Measurements from ENCODE around the gene SLC7A6.
"Not testable (repeated sequence)": the region's sequence is repeated elsewhere in the genome, so short reads cannot be mapped to it uniquely, and the experiment has no call there.

The SLC7A6 gene

GRCh38 chr16:68281368-68282063 lies 17.2 kb downstream of the SLC7A6 start:
- no peak for DNase-seq (ENCODE audit: low read depth in 2 of 2, low spot score in 1 of 2)

- DNase-seq (ENCODE audit: low read depth in 2 of 2, low spot score in 1 of 2): no peak
Measured at GRCh38 chr16:68282064-68282452, 17.7 kb downstream of the SLC7A6 start.

- DNase-seq (ENCODE audit: low read depth in 2 of 2, low spot score in 1 of 2): no peak
Measured at GRCh38 chr16:68283346-68283745, 19.0 kb downstream of the SLC7A6 start.

GRCh38 chr16:68283801-68284598 lies 19.7 kb downstream of the SLC7A6 start:
- no peak for DNase-seq (ENCODE audit: low read depth in 2 of 2, low spot score in 1 of 2)

- no peak for DNase-seq (ENCODE audit: low read depth in 2 of 2, low spot score in 1 of 2)
Measured at GRCh38 chr16:68284847-68285246, 20.5 kb downstream of the SLC7A6 start.

DNA sequence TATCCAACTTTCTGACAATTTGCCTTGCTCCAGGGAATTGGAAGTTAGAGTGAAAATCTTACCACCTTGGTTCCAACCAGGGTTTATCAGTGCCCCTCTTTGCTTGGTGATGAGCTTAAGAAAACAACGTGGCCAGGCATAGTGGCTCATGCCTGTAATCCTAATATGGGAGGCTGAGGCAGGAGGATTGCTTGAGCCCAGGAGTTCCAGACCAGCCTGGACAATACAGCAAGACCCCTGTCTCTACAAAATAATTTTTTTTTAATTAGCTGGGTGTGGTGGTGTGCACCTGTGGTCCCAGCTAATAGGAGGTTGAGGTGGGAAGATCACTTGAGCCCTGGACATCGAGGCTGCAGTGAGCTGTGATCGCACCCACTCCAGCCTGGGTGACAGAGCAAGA lies 21.4 kb downstream of the SLC7A6 start:
- DNase-seq (ENCODE audit: low read depth in 2 of 2, low spot score in 1 of 2): no peak

DNA sequence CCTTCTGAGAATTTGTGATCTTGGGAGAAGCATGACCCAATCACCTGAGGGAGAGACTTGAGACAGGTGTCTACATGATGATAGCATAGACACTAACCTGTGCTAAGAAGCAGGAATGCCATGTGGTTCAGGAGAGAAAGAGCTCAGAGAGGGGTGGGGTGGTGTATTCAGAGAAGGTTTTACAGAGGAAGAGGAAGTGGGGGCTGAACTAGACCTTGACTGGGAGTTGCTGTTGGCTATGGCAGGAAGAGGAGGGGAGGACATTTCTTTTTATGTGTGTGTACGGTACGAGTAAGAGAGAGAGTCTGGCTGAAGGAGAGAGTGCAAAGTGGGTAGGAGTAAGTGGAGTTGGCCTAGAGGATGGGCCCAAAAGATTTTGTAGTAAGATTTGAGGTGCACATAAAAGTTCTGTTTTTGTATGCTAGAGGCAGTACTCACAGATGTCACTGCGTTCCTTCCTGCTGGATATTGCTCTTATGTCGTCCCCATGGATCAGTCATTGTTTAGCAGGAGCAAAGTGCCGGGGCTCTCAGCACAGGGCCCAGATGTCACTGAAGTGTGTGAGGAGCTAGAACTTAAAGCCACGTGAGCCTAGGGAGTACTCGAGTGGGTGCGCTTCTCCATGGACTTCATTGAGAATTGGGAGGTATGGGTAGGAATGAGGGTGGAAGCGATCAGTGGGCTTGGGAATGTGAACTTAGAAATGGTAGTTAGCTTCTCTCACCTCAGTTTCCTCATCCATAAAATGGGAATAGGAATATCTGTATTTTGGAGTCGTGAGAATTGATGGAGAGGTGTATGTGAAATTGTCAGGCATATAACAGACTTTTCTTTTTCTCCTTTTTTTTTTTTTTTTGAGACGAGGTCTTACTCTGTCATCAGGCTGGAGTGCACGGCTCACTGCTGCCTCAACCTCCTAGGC lies 22.1 kb downstream of the SLC7A6 start:
- DNase-seq (ENCODE audit: low read depth in 2 of 2, low spot score in 1 of 2): no peak

DNA sequence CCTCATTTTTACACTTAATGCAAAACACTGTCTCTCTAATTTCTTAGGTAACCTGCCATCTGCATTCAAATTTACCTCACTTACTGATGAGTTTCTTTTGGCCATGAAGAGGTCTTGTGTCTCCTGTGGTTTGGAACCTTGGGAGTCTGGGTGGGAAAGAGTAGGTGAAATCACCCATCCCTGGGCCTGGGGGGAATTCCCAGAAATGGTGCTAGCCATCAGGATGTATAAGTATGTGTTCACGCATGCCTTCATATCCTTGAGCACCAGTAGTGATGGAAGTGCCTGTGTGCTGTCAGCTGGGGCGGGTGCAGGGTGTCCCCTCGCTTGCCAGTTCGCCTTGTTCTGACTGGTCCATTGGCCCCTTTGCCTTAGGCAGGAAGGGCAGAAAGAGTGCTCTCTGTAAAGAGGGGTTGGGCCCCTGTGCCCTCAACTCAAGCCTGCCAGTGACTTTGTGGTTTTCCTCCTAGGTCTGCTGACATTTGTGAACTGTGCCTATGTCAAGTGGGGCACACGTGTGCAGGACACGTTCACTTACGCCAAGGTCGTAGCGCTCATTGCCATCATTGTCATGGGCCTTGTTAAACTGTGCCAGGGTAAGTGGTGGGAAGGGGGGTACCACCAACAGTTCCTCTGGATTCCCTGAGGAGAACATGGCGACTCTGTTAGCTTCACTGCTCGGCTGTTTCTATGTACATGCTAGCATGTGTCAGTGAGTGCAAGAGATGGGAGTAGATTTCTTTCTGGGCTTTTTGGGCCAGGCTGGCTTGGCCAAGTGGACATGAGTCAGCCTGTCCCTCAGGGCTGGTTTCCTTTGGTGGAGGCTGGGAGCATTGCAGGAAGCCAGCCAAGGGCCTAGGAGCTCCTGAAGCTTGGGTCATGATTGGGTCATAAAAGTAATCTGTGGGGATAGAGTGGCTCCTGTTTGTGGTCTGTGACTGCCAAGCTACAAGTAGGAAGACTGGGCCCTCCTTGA lies 23.2 kb downstream of the SLC7A6 start:
- DNase-seq (ENCODE audit: low read depth in 2 of 2, low spot score in 1 of 2): no peak

- no peak for DNase-seq (ENCODE audit: low read depth in 2 of 2, low spot score in 1 of 2)
Measured at GRCh38 chr16:68288252-68288650, 23.9 kb downstream of the SLC7A6 start.

DNA sequence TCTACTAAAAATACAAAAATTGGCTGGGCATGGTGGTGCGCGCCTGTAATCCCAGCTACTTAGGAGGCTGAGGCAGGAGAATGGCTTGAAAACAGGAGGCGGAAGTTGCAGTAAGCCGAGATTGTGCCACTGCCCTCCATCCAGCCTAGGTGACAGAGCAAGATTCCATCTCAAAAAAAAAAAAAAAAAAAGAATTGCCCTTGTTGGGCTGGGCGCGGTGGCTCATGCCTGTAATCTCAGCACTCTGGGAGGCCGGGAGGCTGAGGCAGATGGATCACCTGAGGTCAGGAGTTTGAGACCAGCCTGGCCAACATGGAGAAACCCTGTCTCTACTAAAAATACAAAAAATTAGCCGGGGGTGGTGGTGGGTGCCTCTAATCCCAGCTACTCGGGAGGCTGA lies 24.5 kb downstream of the SLC7A6 start:
- not testable (repeated sequence) for DNase-seq (ENCODE audit: low read depth in 2 of 2, low spot score in 1 of 2)

GRCh38 chr16:68289202-68289601 lies 24.9 kb downstream of the SLC7A6 start:
- no peak for DNase-seq (ENCODE audit: low read depth in 2 of 2, low spot score in 1 of 2)

GRCh38 chr16:68289621-68290329 lies 25.4 kb downstream of the SLC7A6 start:
- DNase-seq (ENCODE audit: low read depth in 2 of 2, low spot score in 1 of 2): no peak

- DNase-seq (ENCODE audit: low read depth in 2 of 2, low spot score in 1 of 2): no peak
Measured at GRCh38 chr16:68290450-68290849, 26.1 kb downstream of the SLC7A6 start.

GRCh38 chr16:68291227-68291626 lies 26.9 kb downstream of the SLC7A6 start:
- no peak for DNase-seq (ENCODE audit: low read depth in 2 of 2, low spot score in 1 of 2)

GRCh38 chr16:68292425-68292824 lies 28.1 kb downstream of the SLC7A6 start:
- no peak for DNase-seq (ENCODE audit: low read depth in 2 of 2, low spot score in 1 of 2)

DNA sequence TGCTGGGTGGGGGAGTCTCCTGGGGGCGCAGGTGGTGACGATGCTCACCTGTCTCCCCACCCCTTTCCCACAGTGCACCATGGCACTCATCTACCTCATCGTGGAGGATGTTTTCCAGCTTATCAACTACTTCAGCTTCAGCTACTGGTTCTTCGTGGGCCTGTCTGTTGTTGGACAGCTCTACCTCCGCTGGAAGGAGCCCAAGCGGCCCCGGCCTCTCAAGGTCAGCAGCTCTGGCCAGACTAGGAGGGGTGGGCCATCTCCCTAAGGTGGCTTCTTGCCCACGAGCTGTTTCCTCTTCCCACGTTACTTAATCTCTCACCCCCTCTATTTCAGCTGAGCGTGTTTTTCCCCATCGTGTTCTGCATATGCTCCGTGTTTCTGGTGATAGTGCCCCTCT lies 32.0 kb downstream of the SLC7A6 start:
- no peak for DNase-seq (ENCODE audit: low read depth in 2 of 2, low spot score in 1 of 2)

DNA sequence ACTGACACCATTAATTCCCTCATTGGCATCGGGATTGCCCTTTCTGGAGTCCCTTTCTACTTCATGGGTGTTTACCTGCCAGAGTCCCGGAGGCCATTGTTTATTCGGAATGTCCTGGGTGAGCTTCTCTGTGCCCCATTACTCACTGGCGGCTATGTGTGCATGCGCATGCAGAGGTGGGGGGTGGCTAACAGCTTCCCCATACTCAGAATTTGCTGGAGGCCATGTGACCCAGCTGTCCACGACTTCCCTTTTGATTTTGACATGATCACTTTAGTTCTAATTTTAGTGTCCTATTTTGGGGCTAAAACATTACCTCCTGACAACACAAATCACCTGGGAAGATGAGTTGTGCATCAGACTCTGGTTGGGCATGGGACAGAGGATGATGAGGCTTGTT lies 32.4 kb downstream of the SLC7A6 start:
- DNase-seq (ENCODE audit: low read depth in 2 of 2, low spot score in 1 of 2): no peak

GRCh38 chr16:68297908-68298307 lies 33.6 kb downstream of the SLC7A6 start:
- no peak for DNase-seq (ENCODE audit: low read depth in 2 of 2, low spot score in 1 of 2)

- no peak for DNase-seq (ENCODE audit: low read depth in 2 of 2, low spot score in 1 of 2)
Measured at GRCh38 chr16:68298312-68298711, 34.0 kb downstream of the SLC7A6 start.
